ENCODE results near the gene OGT.
"Not testable (repeated sequence)": the region's sequence is repeated elsewhere in the genome, so short reads cannot be mapped to it uniquely, and the experiment has no call there.

Gene OGT

DNA sequence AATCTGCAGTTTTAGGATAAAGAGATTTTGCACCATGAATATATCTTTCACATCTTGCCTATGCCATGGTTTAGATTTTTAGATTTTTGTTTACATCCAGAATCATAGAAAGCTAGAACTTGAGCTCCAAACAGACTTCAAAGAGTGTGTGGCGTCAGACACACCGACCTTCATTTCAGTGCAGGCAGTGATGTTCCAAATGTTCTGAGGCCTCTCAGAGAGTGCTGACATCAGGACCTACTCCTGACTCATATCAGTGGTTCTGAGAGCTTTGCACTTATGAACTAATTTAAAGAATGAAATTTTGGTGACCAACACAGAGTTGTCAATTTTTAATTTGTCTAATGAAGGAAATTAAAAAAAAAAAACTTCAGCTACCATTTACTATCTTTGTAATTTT is 67.1 kb downstream of the OGT start:
- DNase-seq: no peak

DNA sequence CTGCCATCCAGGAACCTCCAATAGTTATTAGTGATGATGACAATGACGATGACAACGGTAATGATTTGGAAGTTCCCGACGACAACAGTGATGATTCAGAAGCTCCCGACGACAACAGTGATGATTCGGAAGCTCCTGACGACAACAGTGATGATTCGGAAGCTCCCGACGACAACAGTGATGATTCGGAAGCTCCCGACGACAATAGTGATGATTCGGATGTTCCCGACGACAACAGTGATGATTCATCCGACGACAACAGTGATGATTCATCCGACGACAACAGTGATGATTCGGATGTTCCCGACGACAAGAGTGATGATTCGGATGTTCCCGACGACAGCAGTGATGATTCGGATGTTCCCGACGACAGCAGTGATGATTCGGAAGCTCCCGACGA is 70.7 kb downstream of the OGT start:
- DNase-seq: no peak

- DNase-seq: no peak
These were observed 71.2 kb downstream of the OGT start for GRCh38 chrX:71604141-71604540.

GRCh38 chrX:71604796-71605568 is 72.1 kb downstream of the OGT start:
- no peak for DNase-seq

- DNase-seq: peak; percentile 19 to 51
These were observed 73.8 kb downstream of the OGT start for GRCh38 chrX:71606536-71607216.

- DNase-seq: no peak
These were observed 74.6 kb downstream of the OGT start for GRCh38 chrX:71607488-71607887.

DNA sequence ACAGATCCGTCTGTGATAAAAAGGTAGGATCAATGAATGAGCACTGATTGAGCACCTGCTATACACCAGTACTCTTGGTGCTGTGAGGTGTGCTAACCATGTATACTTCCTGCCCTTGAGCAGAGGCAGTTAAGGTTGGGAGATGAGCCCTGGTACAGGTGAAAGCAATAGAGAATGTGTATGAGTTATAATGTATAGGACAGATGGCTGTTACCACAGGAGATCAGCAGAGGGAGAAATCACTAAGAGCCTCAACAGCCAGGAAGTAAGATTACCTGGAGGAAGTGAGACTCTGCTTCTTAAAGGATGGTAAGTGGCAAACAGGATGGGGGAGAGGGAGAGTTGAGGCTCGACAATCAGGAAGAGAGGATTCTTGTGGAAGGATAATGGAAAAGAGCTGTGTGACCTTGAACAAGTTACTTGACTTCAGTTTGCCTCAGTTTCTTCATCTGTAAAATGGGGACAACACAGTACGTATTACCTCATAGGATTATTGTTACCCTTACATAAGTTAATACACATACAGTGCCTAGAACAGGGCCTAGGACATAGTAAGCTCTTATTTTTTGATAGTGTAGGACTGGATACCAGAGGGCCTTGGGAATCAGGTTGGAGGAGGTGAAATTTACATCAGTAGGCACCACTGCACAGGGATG is 76.3 kb downstream of the OGT start:
- no peak for DNase-seq

DNA sequence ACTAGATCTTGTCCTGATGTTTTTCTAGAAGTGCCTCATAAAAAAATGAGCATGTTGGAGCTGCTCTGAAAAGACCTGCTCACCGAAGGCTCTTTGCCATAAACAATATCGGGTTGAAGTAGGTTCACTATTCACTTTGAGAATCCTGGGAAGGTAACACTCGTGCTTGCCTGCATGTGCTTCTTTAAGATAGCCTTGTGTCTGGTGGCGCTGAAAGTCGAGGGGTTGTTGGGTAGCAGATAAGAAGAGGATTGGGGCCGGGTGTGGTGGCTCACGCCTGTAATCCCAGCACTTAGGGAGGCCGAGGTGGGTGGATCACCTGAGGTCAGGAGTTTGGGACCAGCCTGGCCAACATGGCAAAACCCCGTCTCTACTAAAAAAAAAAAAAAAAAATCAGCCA is 78.8 kb downstream of the OGT start:
- not testable (repeated sequence) for DNase-seq

DNA sequence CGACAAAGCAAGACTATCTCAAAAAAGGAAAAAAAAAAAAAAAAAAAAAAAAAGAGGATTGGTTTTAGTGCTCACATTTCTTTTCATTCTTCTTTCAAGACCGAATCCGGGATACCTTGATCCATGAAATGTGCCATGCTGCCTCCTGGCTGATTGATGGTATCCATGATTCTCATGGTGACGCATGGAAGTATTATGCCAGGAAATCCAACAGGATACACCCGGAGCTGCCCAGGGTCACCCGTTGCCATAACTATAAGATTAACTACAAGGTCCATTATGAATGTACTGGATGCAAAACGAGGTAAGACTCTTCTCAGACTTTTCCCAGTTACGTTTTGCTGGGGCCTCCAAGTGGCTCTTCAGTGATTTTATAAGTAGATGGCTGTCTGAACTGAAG is 79.4 kb downstream of the OGT start:
- DNase-seq: no peak

DNA sequence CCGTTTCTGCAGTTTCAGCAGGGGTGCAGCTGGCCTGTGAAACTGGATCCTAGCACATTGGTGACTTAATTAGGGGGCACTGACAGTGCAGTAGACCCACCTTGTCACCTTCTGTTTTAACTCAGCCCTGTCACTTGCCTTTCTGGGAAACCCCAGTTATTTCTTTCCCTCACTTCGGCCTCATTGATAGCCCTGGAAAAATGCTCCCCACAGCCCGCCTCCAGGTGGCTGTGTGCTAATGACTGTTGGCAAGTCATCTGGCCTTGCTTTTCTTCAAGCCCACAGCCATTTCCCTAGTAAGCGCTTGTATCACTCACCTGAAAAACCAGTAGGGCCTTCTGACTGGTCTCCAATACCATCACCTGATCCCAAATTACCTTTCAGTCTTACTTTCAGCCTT is 82.2 kb downstream of the OGT start:
- DNase-seq: no peak

- no peak for DNase-seq
These were observed 83.0 kb downstream of the OGT start for GRCh38 chrX:71615954-71616353.

DNA sequence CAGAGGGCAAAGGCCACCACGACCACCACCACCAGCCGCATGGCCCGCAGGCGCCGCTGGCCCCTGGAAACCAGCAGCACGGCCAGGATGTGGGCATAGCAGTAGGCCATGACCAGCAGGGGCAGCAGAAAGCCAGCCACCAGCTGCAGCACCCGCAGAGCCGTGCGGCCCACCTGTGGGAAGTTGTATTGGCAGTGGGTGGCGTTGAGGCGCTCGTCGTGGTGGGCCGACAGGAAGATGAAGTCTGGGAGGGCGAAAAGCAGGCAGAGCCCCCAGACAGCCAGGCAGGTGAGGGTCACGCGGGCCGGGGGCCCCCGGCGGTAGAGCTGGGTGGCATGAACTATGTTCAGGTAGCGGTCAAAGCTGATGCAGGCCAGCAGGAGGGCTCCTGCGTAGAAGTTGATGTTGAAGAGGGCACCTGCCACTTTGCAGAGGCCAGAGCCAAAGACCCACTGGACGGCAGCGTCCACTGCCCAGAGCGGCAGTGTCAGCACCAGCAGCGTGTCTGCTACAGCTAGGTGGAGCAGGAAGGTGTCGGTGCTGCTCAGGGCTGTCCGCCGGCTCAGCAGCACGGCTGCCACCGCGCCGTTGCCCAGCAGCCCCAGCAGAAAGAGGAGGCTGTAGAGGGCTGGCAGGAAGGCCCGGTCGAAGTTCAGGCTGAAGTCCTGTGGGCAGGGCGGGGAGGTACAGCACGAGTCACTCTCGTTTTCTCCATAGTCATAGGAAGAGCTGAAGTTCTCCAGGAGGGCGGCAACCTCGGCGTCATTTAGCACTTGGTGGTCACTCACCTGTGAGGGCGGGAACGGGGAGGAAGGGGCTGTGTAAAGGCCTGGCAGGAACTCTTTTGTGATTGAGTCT is 84.0 kb downstream of the OGT start:
- no peak for DNase-seq

GRCh38 chrX:71617742-71618141 is 84.8 kb downstream of the OGT start:
- DNase-seq: no peak

DNA sequence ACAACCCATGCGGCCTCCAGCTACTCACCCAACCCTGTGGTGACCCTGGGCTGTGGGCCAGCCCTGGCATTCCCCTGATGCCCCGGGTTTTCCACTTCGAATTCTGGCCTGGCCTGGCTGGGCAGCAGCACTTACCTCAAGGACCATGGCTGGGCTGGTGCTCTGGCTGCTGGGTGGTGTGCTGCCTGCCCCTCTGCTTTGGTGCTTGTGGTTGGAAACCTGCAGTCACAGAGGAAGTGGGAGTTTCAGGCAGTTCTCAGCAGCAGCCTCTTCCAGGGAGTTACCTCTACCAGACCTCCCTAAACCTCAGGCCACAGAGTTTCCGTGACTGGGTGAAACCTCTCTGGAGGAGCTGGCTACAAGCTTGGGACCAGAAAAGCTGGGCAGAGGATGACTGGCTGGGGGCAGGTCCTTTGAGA is 85.4 kb downstream of the OGT start, which contains the start of gene CXCR3:
TSS of gene CXCR3 (minus strand) at position 209 of the 419 bp plus-strand sequence. CDS start at position 147, 62 bp downstream.
- peak; percentile 6 to 55 for DNase-seq

DNA sequence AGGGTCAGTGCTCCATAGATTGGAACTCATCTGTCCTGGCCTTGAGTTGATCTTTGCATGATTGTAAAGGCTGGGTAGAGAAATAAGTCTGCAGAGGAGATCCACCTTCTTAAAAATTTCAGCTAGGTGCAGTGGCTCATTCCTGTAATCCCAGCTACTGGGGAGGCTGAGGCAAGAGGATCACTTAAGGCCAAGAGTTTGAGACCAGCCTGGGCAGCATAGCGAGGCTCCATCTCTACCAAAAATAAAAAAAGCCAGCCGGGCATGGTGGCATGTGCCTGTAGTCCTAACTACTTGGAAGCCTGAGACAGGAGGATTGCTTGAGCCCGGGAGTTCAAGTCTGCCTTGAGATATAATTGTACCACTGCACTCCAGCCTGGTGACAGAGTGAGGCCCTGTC is 85.9 kb downstream of the OGT start:
- DNase-seq: no peak

DNA sequence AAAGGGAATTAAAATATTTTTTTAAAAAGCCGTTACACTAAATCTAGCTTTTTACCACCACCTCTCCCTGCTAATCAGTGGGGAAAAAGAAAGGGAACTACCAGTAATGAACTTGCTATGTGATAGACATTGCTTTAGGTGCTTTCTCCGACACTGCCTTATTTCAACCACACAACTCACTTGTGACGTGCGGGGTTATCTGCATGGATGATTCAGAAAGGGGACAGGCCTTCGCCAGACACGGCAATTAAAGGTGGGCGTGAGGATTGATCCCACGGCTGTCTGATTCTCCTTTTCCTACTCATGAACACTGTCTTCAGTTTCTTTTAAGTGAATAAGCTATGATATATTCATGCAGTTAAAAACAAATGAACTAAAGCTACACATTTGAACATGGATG is 86.3 kb downstream of the OGT start:
- peak; percentile 28 to 53 for DNase-seq

DNA sequence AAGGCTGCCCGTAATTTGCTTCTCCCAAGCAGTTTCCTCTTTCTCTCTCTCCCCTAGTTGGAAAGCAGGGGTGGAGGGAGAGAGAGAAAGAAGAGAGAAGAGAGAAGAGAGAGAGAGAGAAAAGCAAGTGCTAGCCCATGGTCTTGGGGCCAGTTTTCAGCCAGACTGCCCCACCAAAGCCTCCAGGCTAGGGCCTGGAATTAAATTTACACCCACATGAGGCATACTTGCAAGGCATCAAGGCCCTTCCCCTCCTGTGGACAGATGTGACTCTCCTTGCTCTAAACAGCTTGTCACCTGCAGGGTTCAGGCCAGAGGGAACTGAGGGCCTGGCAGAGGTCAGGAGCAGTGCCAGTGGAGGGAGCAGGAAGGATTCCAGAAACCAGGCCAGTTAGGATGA is 87.1 kb downstream of the OGT start:
- no peak for DNase-seq

GRCh38 chrX:71621603-71622002 is 88.7 kb downstream of the OGT start:
- DNase-seq: no peak

DNA sequence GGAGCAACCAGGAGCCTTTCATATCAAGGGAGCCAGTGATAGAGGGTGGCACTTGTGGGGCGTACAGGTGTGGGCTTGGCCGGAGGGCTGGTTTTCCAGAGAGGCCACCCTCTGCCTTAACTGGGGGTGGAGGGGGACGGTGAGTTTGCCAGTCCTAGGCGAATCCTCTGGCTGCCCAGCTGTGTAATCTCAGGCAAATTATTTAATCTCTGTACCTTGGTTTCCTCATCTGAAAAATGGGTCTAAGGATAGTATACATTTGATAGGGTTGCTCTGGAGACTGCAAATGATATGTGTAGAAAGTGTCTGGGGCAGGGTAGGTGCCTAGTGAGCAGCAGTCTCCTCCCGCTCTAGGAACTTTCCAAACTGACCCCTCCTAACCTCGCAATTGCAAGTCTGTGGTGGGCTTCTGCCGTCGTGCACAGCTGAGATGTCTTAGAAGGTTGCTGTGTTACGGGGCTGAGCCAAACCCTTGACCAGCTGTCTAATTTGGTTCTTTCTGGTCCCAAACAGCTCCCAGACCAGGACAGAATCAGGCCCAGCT is 89.2 kb downstream of the OGT start:
- DNase-seq: no peak

DNA sequence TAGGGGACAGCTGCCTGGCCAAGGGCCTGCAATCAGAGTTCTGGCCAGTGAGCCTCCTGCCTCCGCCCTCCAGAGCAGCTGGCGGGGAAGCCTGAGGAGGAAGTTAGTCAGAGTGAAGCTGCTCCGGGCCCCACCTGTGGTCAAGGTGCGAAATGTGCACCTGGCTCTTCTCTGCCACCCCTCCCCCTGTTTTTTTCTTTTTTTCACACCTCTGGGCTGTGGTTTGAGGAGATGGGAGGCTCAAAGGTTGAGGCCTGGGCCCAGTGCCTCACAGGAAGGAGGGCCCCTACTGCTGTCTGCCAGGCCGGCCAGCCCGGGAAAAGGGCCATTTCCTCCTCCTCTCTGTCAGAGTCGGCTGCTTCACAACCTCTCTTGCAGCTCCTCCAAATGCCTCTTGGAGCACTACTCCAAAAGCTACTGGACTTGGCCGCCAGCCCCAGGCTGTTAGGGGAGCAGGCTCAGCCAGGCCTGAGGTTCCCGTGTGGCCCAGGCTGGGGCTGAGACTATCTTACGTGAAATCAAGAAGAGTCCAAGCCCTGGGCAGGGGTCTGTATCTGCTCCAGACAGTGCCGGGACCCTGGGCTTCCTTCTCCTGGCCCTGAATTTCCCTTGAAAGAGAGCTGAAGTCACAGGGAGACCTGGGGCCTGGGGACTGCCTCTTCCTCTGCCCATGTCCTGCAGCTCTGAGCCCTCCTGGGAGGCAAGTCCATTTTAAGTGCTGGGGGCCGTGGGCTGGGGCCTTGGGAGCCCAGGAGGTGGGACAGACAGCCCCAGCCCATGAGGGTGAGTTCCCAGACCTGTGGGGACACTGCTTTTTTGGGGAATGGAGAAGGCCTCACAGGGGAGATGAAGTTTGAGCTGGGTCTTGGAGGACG is 89.9 kb downstream of the OGT start:
- peak; percentile 68 to 84 for DNase-seq

- DNase-seq: no peak
These were observed 90.8 kb downstream of the OGT start for GRCh38 chrX:71623714-71624113.

DNA sequence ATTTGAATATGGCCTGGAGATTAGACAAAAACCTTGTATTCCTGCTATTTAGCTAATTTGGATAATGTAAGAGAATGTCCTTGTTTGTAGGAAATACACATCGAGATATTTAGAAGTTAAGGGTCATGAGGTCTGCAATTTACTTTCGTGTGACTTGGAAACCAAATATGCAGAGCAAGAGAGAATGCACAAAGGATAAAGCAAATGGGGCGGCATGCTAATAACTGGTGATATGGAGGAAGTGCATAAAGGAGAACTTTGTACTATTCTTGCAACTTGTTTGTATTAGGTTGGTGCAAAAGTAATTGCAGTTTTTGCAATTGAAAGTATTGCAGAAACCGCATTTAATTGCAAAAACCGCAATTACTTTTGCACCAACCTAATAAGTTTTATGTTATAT is 92.6 kb downstream of the OGT start:
- DNase-seq: no peak
